NCI-H1436 treated with DMSO at 0.1 percent for 48 hours (cell line): ENCODE data around the gene APBB1.

Experiments used
- DNase-seq: peaks from one replicate; lab custom pipeline; 2025; lab: John Stamatoyannopoulos, UW

Gene APBB1

GRCh38 chr11:6419009-6419631 lies at the start of gene APBB1:
Gene APBB1 (minus strand): TSS chr11:6419094. CDS start chr11:6411347, 7,747 bp downstream.
- DNase-seq, result no peak

DNA sequence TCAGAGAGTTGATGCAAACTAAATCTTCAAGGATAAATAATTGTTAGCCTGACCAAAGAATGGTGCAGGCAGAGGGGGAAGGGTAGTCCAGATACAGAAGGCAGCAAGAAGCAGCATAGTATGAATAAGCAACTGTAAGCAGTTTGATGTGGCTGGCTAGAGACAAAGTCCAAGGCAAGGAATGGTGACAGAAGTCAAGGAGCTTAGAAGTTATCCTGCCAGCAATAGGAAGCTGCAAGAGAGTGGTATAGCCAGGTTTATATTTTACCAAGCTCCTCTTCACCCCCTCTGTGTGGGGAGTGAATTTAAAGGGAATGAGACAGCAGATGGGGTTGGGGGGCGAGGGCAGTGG lies 40.2 kb upstream of the APBB1 start:
- DNase-seq, result no peak

- DNase-seq, result no peak
Observed at GRCh38 chr11:6458352-6459098, 39.6 kb upstream of the APBB1 start.

DNA sequence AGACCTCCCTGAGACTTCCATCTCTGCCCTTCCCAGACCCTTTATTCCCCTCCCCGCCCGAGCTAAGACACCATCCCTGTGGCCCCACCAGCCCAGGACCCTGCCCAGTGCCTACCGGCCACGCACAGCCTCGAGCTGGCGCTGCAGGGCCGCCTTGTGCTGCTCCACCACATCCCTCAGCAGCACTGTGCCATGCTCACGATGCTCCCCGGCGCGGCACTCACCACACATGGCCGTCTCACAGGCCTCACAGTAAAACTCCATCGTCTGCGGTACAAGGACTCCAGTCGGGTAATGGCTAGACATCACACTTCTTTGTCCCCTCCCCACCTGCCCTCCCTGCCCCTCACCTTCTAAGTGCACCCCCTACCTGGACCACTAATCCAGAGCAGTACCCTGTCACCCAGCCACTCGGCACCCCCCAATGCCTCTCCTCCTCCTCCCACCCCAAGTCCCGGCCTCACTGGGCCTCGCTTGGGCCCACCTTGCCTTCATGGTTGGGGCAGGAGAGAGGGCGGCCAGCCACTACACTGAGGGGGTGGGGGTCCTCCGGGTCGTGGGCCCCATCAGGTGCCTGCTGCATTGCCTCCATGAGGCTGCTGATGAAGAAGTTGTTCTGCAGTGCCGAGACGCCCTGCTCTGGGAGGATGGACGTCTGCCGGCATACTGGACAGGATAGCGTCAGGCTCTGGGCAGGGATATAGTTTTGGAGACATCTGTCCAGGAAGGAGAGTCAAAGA lies 38.9 kb upstream of the APBB1 start:
- DNase-seq, result no peak

- no peak for DNase-seq
Observed at GRCh38 chr11:6456361-6457073, 37.6 kb upstream of the APBB1 start.

DNA sequence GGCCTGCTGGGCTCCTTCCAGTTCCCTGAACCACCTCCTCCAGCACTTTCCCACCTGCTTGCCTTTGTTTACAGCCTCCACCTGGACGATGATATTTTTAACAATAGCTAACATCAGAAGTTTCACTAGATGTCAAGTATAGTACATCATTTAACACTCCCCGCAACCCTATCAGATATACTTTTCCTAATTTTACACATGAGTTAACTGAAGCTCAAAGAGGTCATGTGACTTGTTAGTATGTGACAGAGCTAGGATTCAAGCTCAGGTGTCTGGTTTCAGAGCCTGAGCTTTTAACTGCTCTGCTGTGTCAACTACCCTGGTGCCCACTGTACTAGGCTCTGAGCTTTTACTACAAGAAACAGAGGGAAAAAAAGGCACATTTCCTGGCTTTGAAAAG lies 36.2 kb upstream of the APBB1 start:
- DNase-seq, result peak; percentile 13

DNA sequence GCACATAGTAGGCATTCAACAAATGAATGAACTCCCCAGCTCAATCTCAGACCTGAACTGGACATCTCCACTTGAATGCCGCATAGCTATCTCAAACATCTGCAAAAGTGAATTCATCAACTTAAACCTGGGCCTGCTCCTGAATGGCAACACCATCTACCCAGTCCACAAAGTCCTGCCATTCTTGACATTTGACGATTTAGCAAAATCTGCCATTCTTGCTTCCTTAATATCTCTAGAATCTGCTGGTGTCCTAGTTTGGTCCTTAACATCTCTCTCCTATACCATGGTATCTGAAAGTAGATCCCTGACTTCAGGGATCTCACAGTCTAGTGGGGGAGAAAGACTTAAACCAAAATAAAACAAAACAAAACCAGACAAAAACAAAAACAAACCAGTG lies 34.3 kb upstream of the APBB1 start:
- no peak for DNase-seq

DNA sequence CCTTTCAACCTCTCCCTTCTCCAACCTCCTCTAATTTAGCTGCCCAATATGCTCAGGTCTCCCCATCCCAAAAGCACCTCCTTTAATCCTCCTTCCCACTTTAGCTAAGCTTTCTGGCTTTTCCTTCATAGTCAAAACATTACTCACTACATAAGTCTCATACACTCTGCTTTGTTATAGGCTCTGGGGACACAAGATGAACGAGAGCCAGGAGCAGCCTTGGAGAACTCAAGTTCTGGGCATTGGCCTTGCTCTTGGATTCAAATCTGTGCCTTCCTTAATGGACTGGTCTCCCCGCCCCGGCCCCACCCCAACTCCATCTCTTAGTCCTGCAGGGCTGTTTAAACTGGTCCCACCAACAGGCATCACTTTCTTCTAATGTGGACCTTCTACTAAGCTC lies 33.3 kb upstream of the APBB1 start:
- no peak for DNase-seq

DNA sequence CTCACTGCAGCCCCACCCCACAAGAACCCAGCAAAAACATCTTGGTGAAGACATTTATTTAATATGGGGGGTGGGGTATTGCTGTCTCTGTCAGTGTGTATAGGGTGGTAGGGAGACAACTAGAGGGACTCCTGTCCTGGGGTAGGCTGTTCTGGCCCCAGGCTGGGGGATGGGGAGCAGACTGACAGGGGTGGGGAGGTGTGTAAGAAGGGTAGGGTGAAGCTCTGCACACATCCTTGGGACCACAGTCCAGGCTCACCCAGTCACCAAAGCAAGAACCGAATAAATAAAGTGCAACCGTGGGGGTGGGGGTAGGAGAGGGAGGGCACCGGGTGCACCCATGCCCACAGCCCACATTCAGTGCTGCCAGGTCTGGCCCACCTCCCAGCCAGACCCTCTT lies 29.7 kb upstream of the APBB1 start:
- no peak for DNase-seq

DNA sequence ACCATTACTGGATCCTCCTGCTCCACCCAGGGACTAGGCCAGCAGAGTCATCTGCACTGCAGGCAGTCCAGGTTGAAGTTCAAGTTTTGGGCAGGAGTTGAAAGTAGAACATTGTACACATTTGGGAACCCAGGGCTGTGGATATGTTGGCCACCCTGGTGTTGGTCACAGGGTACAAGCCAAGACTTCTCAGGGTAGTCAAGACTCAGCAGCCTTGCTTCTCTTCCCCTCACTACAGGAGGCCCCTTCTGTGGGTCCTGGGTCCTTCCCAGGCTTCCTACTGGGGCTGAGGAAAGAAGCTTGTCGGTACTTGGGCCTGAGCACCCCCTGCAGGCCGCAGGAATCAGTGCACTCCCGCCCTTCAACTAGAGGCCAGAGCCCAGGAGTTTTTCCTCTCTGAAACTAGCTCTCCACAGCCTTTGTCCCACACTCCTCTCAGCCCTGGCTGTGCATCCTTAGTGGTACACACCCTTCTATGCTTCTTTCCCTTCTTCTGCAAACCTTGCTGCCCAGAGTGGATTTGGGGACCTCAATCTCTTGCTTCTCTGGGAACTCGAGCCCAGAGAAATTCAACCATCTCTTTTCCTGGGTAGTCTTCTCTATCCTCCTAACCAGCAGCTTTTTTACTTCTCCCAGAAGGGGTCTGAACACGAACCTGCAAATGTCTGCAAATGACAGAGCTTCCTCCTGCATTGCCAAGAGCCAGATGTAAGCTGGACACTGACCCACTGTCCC lies 24.5 kb upstream of the APBB1 start:
- no peak for DNase-seq

DNA sequence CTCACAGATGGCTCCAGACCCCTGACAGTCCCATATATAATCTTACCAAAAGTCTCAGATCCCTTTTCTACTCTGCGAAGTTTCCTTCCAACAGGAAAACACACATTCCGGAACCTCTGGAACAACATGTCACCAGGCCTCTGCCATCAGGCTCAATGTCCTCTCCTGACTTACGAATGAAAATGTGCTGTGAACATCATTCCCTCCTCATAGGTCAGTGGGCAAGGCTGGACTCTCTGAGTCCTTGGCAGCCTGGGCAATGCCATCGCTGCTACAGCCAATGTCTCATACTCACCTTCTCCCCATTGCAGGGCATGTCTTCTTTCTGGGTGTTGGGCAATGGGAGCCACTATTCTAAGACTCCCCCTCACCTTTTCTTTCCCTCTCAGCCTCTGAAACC lies 23.5 kb upstream of the APBB1 start:
- no peak for DNase-seq

DNA sequence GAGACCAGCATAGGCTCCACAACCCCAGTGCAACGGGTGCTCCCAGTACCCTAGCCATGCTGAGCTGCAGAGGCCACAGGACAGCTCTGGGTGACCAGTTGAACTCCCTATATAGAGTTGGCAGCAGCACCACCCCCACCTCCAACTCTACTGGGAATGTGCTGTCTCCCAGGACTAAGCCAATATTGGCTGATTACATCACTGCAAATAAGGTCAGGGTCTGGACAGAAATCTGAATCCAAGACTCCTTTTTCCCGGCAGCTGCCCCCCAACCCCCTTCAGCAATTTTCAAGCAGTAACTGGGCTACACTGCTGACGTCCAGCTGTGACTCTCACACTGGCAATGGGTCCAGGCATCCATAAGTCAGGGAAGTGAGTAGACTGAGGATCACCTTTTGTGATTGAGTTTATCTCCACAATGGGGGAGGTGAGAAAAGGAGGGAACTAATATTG lies 22.0 kb upstream of the APBB1 start, which contains the start of gene HPX:
HPX (minus strand) TSS at position 82 of the 453 bp plus-strand sequence; CDS start at position 58, 24 bp downstream.
- no peak for DNase-seq

DNA sequence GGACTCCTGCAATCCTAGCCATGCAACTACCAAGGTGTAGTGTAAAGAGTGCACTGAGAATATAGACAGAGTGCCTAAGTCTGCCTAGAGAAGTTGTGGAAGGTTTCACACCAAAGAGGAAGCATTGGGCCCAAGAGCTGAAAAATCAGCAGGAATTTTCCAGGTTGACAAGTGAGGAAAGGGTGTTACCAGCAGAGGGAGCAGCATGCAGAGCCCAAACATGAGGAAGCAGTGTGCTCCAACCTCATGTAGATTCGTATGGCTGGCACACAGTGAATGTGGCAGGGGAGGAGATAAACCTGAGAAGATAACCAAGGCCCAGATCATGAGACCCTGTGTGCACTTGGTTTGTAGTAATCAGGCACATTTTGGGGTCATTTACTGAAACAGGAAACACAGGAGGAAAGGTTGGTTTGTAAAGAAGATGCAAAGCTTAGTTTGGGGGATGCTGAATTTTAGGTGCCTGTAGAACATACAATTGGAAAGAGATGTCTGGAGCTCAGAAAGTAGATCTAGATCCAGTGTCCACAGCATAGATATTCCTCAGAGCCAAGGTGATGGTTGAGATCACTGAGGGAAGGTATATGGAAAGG lies 20.2 kb upstream of the APBB1 start:
- peak; percentile 20 for DNase-seq

- no peak for DNase-seq
Observed at GRCh38 chr11:6437993-6438392, 19.1 kb upstream of the APBB1 start.

- no peak for DNase-seq
Observed at GRCh38 chr11:6437423-6437822, 18.5 kb upstream of the APBB1 start.

DNA sequence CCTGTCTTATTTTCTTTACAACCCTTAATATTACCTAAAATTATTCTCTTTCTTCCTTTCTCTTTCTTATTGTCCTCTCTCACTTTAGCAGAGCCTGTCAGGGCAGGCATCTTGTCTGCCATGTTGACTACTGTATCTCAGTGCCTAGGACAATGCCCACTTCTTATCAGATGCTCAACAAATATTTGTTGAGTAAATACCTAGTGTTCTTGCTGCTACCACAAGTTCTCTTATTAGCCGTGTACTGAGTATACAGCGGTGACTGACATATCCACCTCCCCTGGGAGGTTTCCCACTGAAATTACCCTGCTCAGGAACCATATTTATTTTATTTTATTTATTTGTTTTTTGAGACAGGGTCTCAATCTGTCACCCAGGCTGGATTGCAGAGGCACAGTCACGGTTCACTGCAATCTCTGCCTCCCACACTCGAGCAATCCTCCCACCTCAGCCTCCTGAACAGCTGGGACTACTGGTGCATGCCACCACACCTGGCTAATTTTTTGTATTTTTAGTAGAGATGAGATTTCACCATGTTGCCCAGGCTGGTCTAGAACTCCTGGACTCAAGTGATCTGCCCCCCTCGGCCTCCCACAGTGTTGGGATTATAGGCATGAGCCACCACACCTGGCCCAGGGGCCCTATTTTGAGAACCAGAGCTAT lies 15.2 kb upstream of the APBB1 start:
- DNase-seq, result no peak

DNA sequence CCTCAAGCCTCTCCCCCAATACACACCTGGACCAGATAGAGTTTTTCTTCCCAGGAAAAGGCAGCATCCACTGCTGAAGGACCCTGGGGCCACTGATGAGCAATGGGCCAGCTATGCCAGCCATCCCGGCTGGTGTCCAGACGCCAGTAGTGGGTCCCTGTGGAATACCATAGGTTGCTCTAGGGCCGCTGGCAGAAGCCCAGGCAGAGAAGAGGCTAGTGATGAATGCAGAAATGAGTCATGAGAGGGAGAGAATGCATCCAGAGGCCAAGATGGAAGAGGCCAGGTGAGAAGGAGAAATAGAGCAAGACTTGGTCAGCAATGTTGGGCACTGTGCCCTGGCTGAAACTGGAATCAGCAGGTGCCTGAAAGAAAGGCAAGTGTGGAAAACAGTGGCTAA lies 13.0 kb upstream of the APBB1 start:
- DNase-seq, result no peak

- DNase-seq, result no peak
Observed at GRCh38 chr11:6427516-6427915, 8.6 kb upstream of the APBB1 start.

DNA sequence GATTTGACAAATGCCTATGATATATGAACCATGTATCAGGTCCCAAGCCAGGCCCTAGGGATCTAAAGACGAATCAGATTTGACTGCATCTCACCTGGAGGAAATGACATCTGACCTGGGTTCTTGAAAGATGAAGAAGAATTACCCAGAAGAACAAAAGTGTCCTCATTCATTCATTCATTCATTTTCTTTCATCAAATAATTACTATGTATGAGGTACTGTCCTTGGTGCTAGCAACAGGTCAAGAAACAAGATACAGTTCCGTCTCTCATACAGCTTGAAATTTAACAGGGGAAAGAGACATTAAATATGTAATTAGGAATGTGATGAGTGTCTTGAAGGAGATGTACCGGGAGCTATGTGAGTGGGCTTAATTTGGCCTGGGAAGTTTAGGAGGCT lies 1.8 kb upstream of the APBB1 start:
- no peak for DNase-seq

- no peak for DNase-seq
Observed at GRCh38 chr11:6418557-6419008, 311 bp downstream of the APBB1 start.
